Upper lobe of left lung (tissue), 6 donors: ENCODE results near the gene CYSRT1. TPM values are rescaled to one million over a fixed set of nuclear protein-coding genes. Genes with fewer than 3 reads are reported as not detected.

Experiments
- ATAC-seq, 2 donors: fragments of 200-7000 bp; cut with Tn5 transposase; one replicate each; pipeline ENCODE4 v1.9.1; 2022; ENCODE audit warnings: mild to moderate bottlenecking in 2 of 2, moderate library complexity in 2 of 2; ENCODE audit not compliant: low FRiP score in 2 of 2
- DNase-seq, 2 donors: peaks; one replicate each; pipeline ENCODE4 v3.0.0-alpha.2; 2019 to 2020
- H3K27ac ChIP-seq, 4 donors: fragments of 200-600 bp; sonication (generic); one replicate each; pipeline ENCODE4 v1.5.1; 2016 to 2019
- H3K27me3 ChIP-seq, 4 donors: fragments of 200-600 bp; sonication (generic); one replicate each; pipeline ENCODE4 v1.5.1; 2017 to 2019
- H3K36me3 ChIP-seq, 4 donors: fragments of 200-600 bp; sonication (generic); one replicate each; pipeline ENCODE4 v1.5.1; 2016 to 2019
- H3K4me1 ChIP-seq, 4 donors: fragments of 200-600 bp; sonication (generic); one replicate each; pipeline ENCODE4 v1.5.1; 2018 to 2019
- H3K4me3 ChIP-seq, 4 donors: fragments of 200-600 bp; sonication (generic); one replicate each; pipeline ENCODE4 v1.5.1; 2017 to 2019; ENCODE audit warnings: mild to moderate bottlenecking in 2 of 4, moderate library complexity in 1 of 4
- H3K9me3 ChIP-seq, 4 donors: fragments of 200-600 bp; sonication (generic); one replicate each; pipeline ENCODE4 v1.5.1; 2018 to 2019
- CTCF ChIP-seq, 6 experiments: fragments of 450-650 bp in 4 of 6; fragments of 200-600 bp in 2 of 6; sonication (generic) in 2 of 6; IDR thresholded peaks; one replicate each; pipeline ENCODE4 v1.5.1; 2016 to 2019; ENCODE audit warnings: antibody characterized with exemption in 6 of 6
- EP300 ChIP-seq, 4 donors: sonication (generic); formaldehyde crosslinking; IDR thresholded peaks; one replicate each; pipeline ENCODE4 v1.5.1; 2017; ENCODE audit warnings: antibody characterized with exemption in 4 of 4, control low read depth in 2 of 4
- POLR2A ChIP-seq, 4 donors: fragments of 450-650 bp; IDR thresholded peaks; one replicate each; pipeline ENCODE4 v1.5.1; 2016 to 2017; ENCODE audit warnings: antibody characterized with exemption in 4 of 4, mild to moderate bottlenecking in 2 of 4
- POLR2AphosphoS5 ChIP-seq, 2 donors: sonication (generic); formaldehyde crosslinking; IDR thresholded peaks; one replicate each; pipeline ENCODE4 v1.5.1; 2017; ENCODE audit warnings: antibody characterized with exemption in 2 of 2
- WGBS, 2 donors: methylation state at CpG; one replicate each; pipeline ENCODE4 v1.1.5; 2017 to 2018; 5-methylcytosine and 5-hydroxymethylcytosine counted together
- total RNA-seq, 6 donors: library from RNA; depleted of rRNA in 4 of 6; stranded (reverse); fragments of >200 nt in 4 of 6; gene quantifications; one replicate each; pipeline versions ENCODE4 v1.1.0 to v1.2.1, GENCODE V29; 2016 to 2021
- donor health status: DM: no; HTN: no; CAD: no; lungs with moderate emphysema.
- donor health status: DM: no; HTN: yes; CAD: no; lungs with severe emphysema.

CYSRT1 gene
- total RNA-seq, 6 donors from 2014 or later, result 0.20 to 2.0 (median 0.97) TPM; not detected in 1

GRCh38 chr9:137215196-137215986, 9.6 kb upstream of the CYSRT1 start:
- H3K4me1 ChIP-seq, result peaks cover 19 to 27% (median 24%) of the 10 kb centered on the region in 4 donors
- H3K9me3 ChIP-seq, result no peaks in the 10 kb centered on the region
- TF ChIP-seq POLR2A (IDR thresholded peaks at IDR 0.05) (no peak), CTCF (IDR thresholded peaks at IDR 0.05) (no peak), EP300 (IDR thresholded peaks at IDR 0.05) (no peak), POLR2AphosphoS5 (IDR thresholded peaks at IDR 0.05) (no peak)
- ATAC-seq, result no peak
- H3K4me3 ChIP-seq, result no peak overlapping the region
- no peak overlapping the region for H3K27ac ChIP-seq
- DNase-seq, result peak in 1 of 2 donors; percentile 57
- WGBS, 2 donors, result 91 to 92% methylated on average over 7 to 20 of the region's 22 CpGs
- no peaks in the 10 kb centered on the region for H3K27me3 ChIP-seq
- H3K36me3 ChIP-seq, result peaks cover 0 to 32% (median 13%) of the 10 kb centered on the region in 4 donors

GRCh38 chr9:137216188-137216965, 8.6 kb upstream of the CYSRT1 start:
- DNase-seq (peak in 1 of 2 donors; percentile 72), ATAC-seq (no peak)
- Histone ChIP-seq H3K27me3 (peaks cover 0 to under 1% (median 0%) of the 10 kb centered on the region in 4 donors), H3K9me3 (no peaks in the 10 kb centered on the region), H3K36me3 (peaks cover 0 to 28% (median 11%) of the 10 kb centered on the region in 4 donors), H3K4me3 (no peak overlapping the region), H3K27ac (peak overlapping the region in 1 of 4 donors; percentile 69), H3K4me1 (peaks cover 20 to 31% (median 26%) of the 10 kb centered on the region in 4 donors)
- TF ChIP-seq POLR2AphosphoS5 (IDR thresholded peaks at IDR 0.05) (no peak), EP300 (IDR thresholded peaks at IDR 0.05) (no peak)
- 96 to 97% methylated on average over 5 to 26 of the region's 30 CpGs for WGBS, 2 donors

- ATAC-seq, result peak; percentile 70 to 73
- peak; percentile 83 to 92 for DNase-seq
- Histone ChIP-seq H3K9me3 (no peaks in the 10 kb centered on the region), H3K27ac (peak overlapping the region; percentile 52 to 74 (median 62)), H3K36me3 (peaks cover 0 to 28% (median 11%) of the 10 kb centered on the region in 4 donors), H3K27me3 (peaks cover 0 to 4% (median 0%) of the 10 kb centered on the region in 4 donors), H3K4me3 (peak overlapping the region in 3 of 4 donors; percentile 24 to 43 (median 31)), H3K4me1 (peaks cover 28 to 40% (median 32%) of the 10 kb centered on the region in 4 donors)
- TF ChIP-seq CTCF (IDR thresholded peaks at IDR 0.05), result no peak
- TF ChIP-seq POLR2A (IDR thresholded peaks at IDR 0.05), result peak in 1 of 4 donors; percentile 48
- peak; percentile 9 to 43 for TF ChIP-seq POLR2AphosphoS5 (IDR thresholded peaks at IDR 0.05)
- WGBS, 2 donors, result 63% methylated on average over 33 of the region's 36 CpGs; no CpG with 5 or more reads in 1 of the 2 donors
These were observed 7.4 kb upstream of the CYSRT1 start for GRCh38 chr9:137217276-137218211.

- H3K4me3 ChIP-seq, result peak overlapping the region in 2 of 4 donors; percentile 31 to 43
These were observed 6.7 kb upstream of the CYSRT1 start for GRCh38 chr9:137218212-137218753.

More at GRCh38 chr9:137218212-137218753, 6.7 kb upstream of the CYSRT1 start:
- no peak for ATAC-seq
- H3K4me1 ChIP-seq, result peaks cover 33 to 47% (median 38%) of the 10 kb centered on the region in 4 donors
- peaks cover 0 to 4% (median 0%) of the 10 kb centered on the region in 4 donors for H3K27me3 ChIP-seq
- TF ChIP-seq POLR2AphosphoS5 (IDR thresholded peaks at IDR 0.05) (no peak), POLR2A (IDR thresholded peaks at IDR 0.05) (no peak), CTCF (IDR thresholded peaks at IDR 0.05) (no peak), EP300 (IDR thresholded peaks at IDR 0.05) (no peak)
- WGBS, 2 donors, result 97% methylated on average over 17 of the region's 30 CpGs; no CpG with 5 or more reads in 1 of the 2 donors
- peaks cover 0 to 28% (median 11%) of the 10 kb centered on the region in 4 donors for H3K36me3 ChIP-seq
- H3K27ac ChIP-seq, result peak overlapping the region; percentile 36 to 74 (median 59)
- peak in 1 of 2 donors; percentile 83 for DNase-seq
- H3K9me3 ChIP-seq, result no peaks in the 10 kb centered on the region
